B cell (primary cell): ENCODE results near the gene MYOF. TPM values are rescaled to one million over a fixed set of nuclear protein-coding genes. Genes with fewer than 3 reads are reported as not detected.

Source experiments
- ATAC-seq: fragments of 200-7000 bp; cut with Tn5 transposase; one replicate; pipeline ENCODE4 v1.10.0; 2021; ENCODE audit warnings: low read depth, mild to moderate bottlenecking, moderate number of reproducible peaks, moderate library complexity
- CTCF ChIA-PET: fragments of 350-600 bp; sonication (Branson Sonifier 250); formaldehyde crosslinking; loops from one replicate; lab custom pipeline; 2021; ENCODE audit warnings: antibody characterized with exemption, inconsistent platforms; lab: Charles Lee
- POLR2A ChIA-PET: fragments of 350-600 bp; sonication (Branson Sonifier 250); formaldehyde crosslinking; loops from one replicate; lab custom pipeline; 2021; ENCODE audit warnings: antibody characterized with exemption; lab: Charles Lee
- DNase-seq: peaks from one replicate; pipeline ENCODE4 v3.0.0; 2013
- H2AFZ ChIP-seq: 2 replicates; pipeline ENCODE4 v1.6.1; 2012; ENCODE audit warnings: mild to moderate bottlenecking, low read depth, low read length; ENCODE audit not compliant: insufficient read depth, poor library complexity, severe bottlenecking
- H3K27ac ChIP-seq, 2 donors: 1 replicate in 1 of 2; 2 replicates in 1 of 2; pipeline ENCODE4 v1.5.1; 2012 to 2013; ENCODE audit warnings: low read length in 2 of 2, mild to moderate bottlenecking in 2 of 2, moderate library complexity in 1 of 2
- H3K27me3 ChIP-seq, 4 experiments: fragments of 200-600 bp in 1 of 4; sonication (generic) in 1 of 4; replicated peaks in 1 of 4; 1 replicate in 2 of 4; 2 replicates in 2 of 4; pipeline versions ENCODE4 v1.6.1 to v1.7.0; 2013 to 2016; ENCODE audit warnings: low read length in 3 of 4, mild to moderate bottlenecking in 2 of 4, mixed read lengths in 1 of 4, moderate library complexity in 1 of 4; ENCODE audit not compliant: insufficient read depth in 4 of 4, control insufficient read depth in 3 of 4; ENCODE audit errors: control extremely low read depth in 1 of 4
- H3K36me3 ChIP-seq, 2 experiments: replicated peaks in 1 of 2; 1 replicate in 1 of 2; 2 replicates in 1 of 2; pipeline versions ENCODE4 v1.6.1 to v1.7.1; 2013; ENCODE audit warnings: low read length in 1 of 2; ENCODE audit not compliant: insufficient read depth in 2 of 2, control insufficient read depth in 1 of 2; ENCODE audit errors: control extremely low read depth in 1 of 2, extremely low read depth in 1 of 2
- H3K4me1 ChIP-seq, 2 donors: fragments of 200-600 bp in 1 of 2; sonication (generic) in 1 of 2; 1 replicate in 1 of 2; 2 replicates in 1 of 2; pipeline versions ENCODE4 v1.5.1 to v1.6.1; 2013 to 2017; ENCODE audit warnings: low read length in 2 of 2; ENCODE audit not compliant: control insufficient read depth in 2 of 2, insufficient read depth in 2 of 2
- H3K4me2 ChIP-seq: replicated peaks from 2 replicates; pipeline ENCODE3; 2012; ENCODE audit warnings: mild to moderate bottlenecking, low read depth, low read length; ENCODE audit not compliant: poor library complexity, severe bottlenecking
- H3K4me3 ChIP-seq, 5 experiments: fragments of 200-600 bp in 1 of 5; sonication (generic) in 1 of 5; 1 replicate in 3 of 5; 2 replicates in 2 of 5; pipeline versions ENCODE4 v1.5.1 to v1.7.0; 2011 to 2016; ENCODE audit warnings: low read length in 4 of 5, mild to moderate bottlenecking in 4 of 5, low read depth in 2 of 5, control low read depth in 1 of 5, moderate library complexity in 1 of 5; ENCODE audit not compliant: insufficient read depth in 1 of 5; ENCODE audit errors: control extremely low read depth in 1 of 5, extremely low read depth in 1 of 5
- H3K79me2 ChIP-seq: fragments of 200-600 bp; sonication (generic); one replicate; pipeline ENCODE4 v1.6.0; 2016; ENCODE audit warnings: low read length; ENCODE audit not compliant: control insufficient read depth, insufficient read depth
- H3K9ac ChIP-seq: fragments of 200-600 bp; sonication (generic); 2 replicates; pipeline ENCODE4 v1.6.1; 2017; ENCODE audit warnings: mild to moderate bottlenecking, low read length, moderate library complexity
- H3K9me3 ChIP-seq, 3 donors: one replicate each; pipeline versions ENCODE4 v1.6.1 to v1.7.1; 2013; ENCODE audit warnings: low read length in 2 of 3; ENCODE audit not compliant: control insufficient read depth in 2 of 3, insufficient read depth in 1 of 3; ENCODE audit errors: control extremely low read depth in 1 of 3
- H4K20me1 ChIP-seq: 2 replicates; pipeline ENCODE4 v1.6.0; 2012; ENCODE audit warnings: mild to moderate bottlenecking, low read length; ENCODE audit not compliant: insufficient read depth, control insufficient read depth, poor library complexity, severe bottlenecking
- H3K27ac Mint-ChIP-seq: one replicate; pipeline ENCODE4 v1.8.0; 2021; ENCODE audit warnings: mixed read lengths
- H3K27me3 Mint-ChIP-seq: one replicate; pipeline ENCODE4 v1.8.0; 2021; ENCODE audit warnings: mixed read lengths
- H3K4me1 Mint-ChIP-seq: one replicate; pipeline ENCODE4 v1.8.0; 2021; ENCODE audit warnings: mixed read lengths
- H3K4me3 Mint-ChIP-seq: one replicate; pipeline ENCODE4 v1.8.0; 2021; ENCODE audit warnings: mixed read lengths
- H3K9me3 Mint-ChIP-seq: one replicate; pipeline ENCODE4 v1.8.0; 2022; ENCODE audit warnings: mixed read lengths; ENCODE audit not compliant: insufficient read depth
- EZH2 ChIP-seq: IDR thresholded peaks from 2 replicates; pipeline ENCODE4 v1.6.1; 2012; ENCODE audit warnings: borderline replicate concordance, low read depth, mild to moderate bottlenecking, moderate library complexity, low read length; ENCODE audit not compliant: insufficient read depth, poor library complexity, severe bottlenecking
- WGBS: methylation state at CpG from one replicate; pipeline ENCODE4 v1.1.5; 2013; ENCODE audit warnings: missing lambda C conversion rate; ENCODE audit not compliant: insufficient coverage; 5-methylcytosine and 5-hydroxymethylcytosine counted together
- intact Hi-C: fragments of 100-400 bp; cut with micrococcal nuclease; formaldehyde crosslinking; loops from one replicate; pipeline ENCODE4 v1.10.0; 2022
- polyA plus RNA-seq: library from polyadenylated mRNA; depleted of rRNA; stranded (reverse); fragments of >200 nt; gene quantifications from 2 replicates; pipeline ENCODE4 v1.2.3, GENCODE V29; 2012
- total RNA-seq, 2 donors: library from RNA; stranded (reverse); fragments of 120-200 nt in 1 of 2; gene quantifications; 1 replicate in 1 of 2; 2 replicates in 1 of 2; pipeline versions ENCODE4 v1.2.3 to v1.2.4, GENCODE V29; 2013 to 2022
- TF ChIP-seq, protein P1 (sequence below): fragments of 200-600 bp; IDR thresholded peaks from one replicate; pipeline ENCODE4 v1.8.0; 2022; ENCODE audit warnings: antibody characterized with exemption, mild to moderate bottlenecking

The MYOF gene
- total and polyA plus RNA-seq, 2 donors (not counting 1 experiment from before 2014, with no cell fraction given), result 0.07 to 0.18 TPM

DNA sequence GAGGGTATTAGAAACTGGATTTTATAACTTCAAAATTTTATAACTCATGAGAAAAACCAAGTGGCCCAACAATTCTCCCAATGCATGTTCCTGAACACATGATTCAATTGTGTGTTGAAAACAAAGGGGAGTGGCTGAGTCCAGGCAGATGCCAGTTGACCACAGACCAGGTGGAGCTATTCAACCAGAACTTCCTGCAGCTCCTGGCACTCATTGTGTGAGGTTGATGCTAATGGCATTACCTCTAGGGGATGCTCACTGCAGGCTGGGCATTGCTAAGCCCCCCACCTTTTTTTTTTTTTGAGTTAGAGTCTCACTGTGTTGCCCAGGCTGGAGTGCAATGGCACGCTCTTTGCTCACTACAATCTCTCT, 20.3 kb downstream of the MYOF start:
- Mint-ChIP-seq H3K27ac (no peak overlapping the region), H3K9me3 (peaks cover 4% of the 10 kb centered on the region), H3K4me3 (no peak overlapping the region), H3K4me1 (peaks cover 23% of the 10 kb centered on the region), H3K27me3 (peaks cover 3% of the 10 kb centered on the region)
- WGBS, result no CpG with 5 or more reads among the region's 1 CpG
- Histone ChIP-seq H3K79me2 (no peaks in the 10 kb centered on the region), H2AFZ (no peak overlapping the region), H3K4me1 (peaks cover 9 to 17% of the 10 kb centered on the region in 2 donors), H3K9me3 (no peaks in the 10 kb centered on the region), H3K27me3 (peaks cover 0 to 3% (median 0%) of the 10 kb centered on the region in 4 experiments), H3K27ac (no peak overlapping the region), H3K4me2 (peak overlapping the region; percentile 14), H3K4me3 (no peak overlapping the region), H4K20me1 (no peaks in the 10 kb centered on the region), H3K9ac (no peak overlapping the region), H3K36me3 (no peaks in the 10 kb centered on the region)
- ChIA-PET POLR2A (no interaction called here), CTCF (interaction anchor here (1.9 kb wide), 1 partner anchor 21 kb away, joined by 13 read pairs; the partner anchor contains the start of gene MYOF)
- ATAC-seq (peak; percentile 43), DNase-seq (peak; percentile 14)
- TF ChIP-seq, protein P1, sequence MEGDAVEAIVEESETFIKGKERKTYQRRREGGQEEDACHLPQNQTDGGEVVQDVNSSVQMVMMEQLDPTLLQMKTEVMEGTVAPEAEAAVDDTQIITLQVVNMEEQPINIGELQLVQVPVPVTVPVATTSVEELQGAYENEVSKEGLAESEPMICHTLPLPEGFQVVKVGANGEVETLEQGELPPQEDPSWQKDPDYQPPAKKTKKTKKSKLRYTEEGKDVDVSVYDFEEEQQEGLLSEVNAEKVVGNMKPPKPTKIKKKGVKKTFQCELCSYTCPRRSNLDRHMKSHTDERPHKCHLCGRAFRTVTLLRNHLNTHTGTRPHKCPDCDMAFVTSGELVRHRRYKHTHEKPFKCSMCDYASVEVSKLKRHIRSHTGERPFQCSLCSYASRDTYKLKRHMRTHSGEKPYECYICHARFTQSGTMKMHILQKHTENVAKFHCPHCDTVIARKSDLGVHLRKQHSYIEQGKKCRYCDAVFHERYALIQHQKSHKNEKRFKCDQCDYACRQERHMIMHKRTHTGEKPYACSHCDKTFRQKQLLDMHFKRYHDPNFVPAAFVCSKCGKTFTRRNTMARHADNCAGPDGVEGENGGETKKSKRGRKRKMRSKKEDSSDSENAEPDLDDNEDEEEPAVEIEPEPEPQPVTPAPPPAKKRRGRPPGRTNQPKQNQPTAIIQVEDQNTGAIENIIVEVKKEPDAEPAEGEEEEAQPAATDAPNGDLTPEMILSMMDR, result no peak
- no peak for TF ChIP-seq EZH2
- intact Hi-C loops, result no loop called here

DNA sequence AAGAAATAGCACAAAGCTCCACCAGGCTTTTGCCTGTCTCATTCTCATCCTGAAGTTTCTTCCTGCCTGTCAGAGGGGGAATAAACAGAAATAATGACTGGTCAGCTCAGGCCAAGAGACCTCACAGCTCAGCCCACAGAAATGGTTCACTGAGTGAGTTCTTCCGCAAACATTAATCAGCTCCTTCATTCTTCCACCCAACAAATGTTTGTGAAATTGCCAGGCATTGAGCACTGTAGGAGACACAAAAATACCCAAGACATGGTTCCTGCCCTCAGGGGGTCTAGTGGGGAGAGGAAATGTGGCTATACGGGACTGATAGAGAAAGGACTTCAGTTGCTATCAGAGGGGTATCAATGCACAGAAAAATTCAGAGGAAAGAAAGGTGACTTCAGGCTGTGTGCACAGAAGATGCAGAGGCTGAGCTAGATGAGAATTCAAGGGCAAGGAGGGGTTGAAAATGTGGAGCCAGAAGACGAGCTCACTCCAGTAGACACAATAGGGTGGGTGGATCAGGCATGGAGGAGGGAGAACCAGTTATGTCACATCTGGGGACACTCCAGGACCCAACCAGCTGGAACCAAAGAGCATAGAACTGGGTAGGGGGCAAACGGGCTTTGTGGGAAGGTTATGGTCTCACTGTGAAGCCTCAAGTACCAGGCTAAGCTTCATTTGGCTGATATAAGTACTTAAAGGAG, 20.9 kb downstream of the MYOF start:
- TF ChIP-seq, protein P1, result no peak
- TF ChIP-seq EZH2, result no peak
- POLR2A ChIA-PET, result no interaction called here
- Histone ChIP-seq H3K4me3 (no peak overlapping the region), H3K4me2 (peak overlapping the region; percentile 14), H3K9me3 (no peaks in the 10 kb centered on the region), H3K9ac (no peak overlapping the region), H3K27ac (no peak overlapping the region), H3K4me1 (peaks cover 9 to 17% of the 10 kb centered on the region in 2 donors), H3K36me3 (no peaks in the 10 kb centered on the region), H2AFZ (no peak overlapping the region), H3K27me3 (peaks cover 0 to 3% (median 0%) of the 10 kb centered on the region in 4 experiments), H3K79me2 (no peaks in the 10 kb centered on the region), H4K20me1 (no peaks in the 10 kb centered on the region)
- Mint-ChIP-seq H3K4me1 (peaks cover 23% of the 10 kb centered on the region), H3K4me3 (peak overlapping the region; percentile 13), H3K27ac (peak overlapping the region; percentile 8), H3K9me3 (peaks cover 4% of the 10 kb centered on the region), H3K27me3 (peaks cover 3% of the 10 kb centered on the region)
- ATAC-seq, result no peak
- DNase-seq, result no peak
- intact Hi-C loops, result no loop called here
- 68% methylated on average over 2 of the region's 4 CpGs for WGBS
- CTCF ChIA-PET, result interaction anchor here (1.0 to 1.9 kb wide), 2 partner anchors 21 to 455 kb away, joined by 5 to 13 read pairs; partner anchors contain the start of gene MYOF
